ENCODE measurements around the gene MROH8. TPM values are rescaled to one million over a fixed set of nuclear protein-coding genes. Genes with fewer than 3 reads are reported as not detected.

MROH8 gene
- total and polyA plus RNA-seq, 8 donors: 1.1 to 6.9 (median 1.5) TPM

DNA sequence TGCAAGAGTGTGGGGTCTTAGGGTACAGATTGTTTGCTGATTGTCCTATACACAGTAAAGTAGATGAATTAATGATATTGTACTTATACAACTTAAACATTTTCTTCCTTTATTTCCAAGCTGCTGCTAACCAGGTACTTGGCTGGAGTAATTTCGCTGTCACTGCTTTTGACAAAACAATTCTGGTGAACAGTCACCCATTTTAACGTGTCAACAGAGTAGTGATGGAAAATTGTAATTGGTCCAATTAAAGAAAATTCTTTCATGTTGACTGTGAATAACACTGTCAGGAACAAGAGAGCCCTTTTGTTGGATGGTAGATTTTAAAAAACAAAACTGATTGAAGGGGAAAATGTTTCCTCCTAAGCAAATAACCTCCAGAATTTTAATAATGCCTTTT, 26.4 kb upstream of the MROH8 start:
- H3K27ac ChIP-seq: no peak overlapping the region
- FAIRE-seq: no peak
- H3K9me3 ChIP-seq: no peaks in the 10 kb centered on the region
- intact Hi-C loops (cut with DNase I): no loop called here
- no peaks in the 10 kb centered on the region for H3K27me3 ChIP-seq
- H3K36me3 ChIP-seq: peaks cover 0 to 44% (median 35%) of the 10 kb centered on the region in 3 donors
- no peak for DNase-seq
- H3K4me3 ChIP-seq: no peak overlapping the region
- TF ChIP-seq, protein P1, sequence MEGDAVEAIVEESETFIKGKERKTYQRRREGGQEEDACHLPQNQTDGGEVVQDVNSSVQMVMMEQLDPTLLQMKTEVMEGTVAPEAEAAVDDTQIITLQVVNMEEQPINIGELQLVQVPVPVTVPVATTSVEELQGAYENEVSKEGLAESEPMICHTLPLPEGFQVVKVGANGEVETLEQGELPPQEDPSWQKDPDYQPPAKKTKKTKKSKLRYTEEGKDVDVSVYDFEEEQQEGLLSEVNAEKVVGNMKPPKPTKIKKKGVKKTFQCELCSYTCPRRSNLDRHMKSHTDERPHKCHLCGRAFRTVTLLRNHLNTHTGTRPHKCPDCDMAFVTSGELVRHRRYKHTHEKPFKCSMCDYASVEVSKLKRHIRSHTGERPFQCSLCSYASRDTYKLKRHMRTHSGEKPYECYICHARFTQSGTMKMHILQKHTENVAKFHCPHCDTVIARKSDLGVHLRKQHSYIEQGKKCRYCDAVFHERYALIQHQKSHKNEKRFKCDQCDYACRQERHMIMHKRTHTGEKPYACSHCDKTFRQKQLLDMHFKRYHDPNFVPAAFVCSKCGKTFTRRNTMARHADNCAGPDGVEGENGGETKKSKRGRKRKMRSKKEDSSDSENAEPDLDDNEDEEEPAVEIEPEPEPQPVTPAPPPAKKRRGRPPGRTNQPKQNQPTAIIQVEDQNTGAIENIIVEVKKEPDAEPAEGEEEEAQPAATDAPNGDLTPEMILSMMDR (IDR thresholded peaks at IDR 0.05): no peak
- ATAC-seq: no peak
- peaks cover 3 to 18% (median 11%) of the 10 kb centered on the region in 3 donors for H3K4me1 ChIP-seq
- WGBS, 2 donors: 40 to 45% methylated on average over 2 of the region's 2 CpGs

DNA sequence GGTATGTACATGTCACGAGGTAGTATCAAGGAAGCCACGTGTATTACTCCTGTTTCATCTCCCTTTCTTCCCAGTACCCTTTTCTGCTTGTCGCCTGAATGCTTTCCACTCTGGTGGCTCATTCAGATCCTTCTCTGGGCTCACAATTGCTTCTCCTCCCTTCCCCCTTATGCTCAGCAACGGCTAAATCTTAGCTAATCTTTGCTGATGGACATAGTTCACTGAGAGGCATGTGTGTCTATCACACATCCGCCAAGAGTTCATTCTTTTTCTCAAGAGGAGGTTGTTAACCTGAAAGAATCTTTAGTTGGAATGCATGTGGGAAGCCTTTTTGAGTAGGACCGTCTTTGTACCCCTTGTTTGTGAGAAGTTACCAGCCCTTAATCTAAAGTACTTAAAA, 25.8 kb upstream of the MROH8 start:
- peaks cover 3 to 18% (median 11%) of the 10 kb centered on the region in 3 donors for H3K4me1 ChIP-seq
- intact Hi-C loops (cut with DNase I): no loop called here
- WGBS, 2 donors: 72 to 79% methylated on average over 6 of the region's 6 CpGs
- H3K36me3 ChIP-seq: peaks cover 0 to 51% (median 41%) of the 10 kb centered on the region in 3 donors
- TF ChIP-seq, protein P1 (IDR thresholded peaks at IDR 0.05): no peak
- FAIRE-seq (no peak), DNase-seq (no peak), ATAC-seq (no peak)
- H3K4me3 ChIP-seq: no peak overlapping the region
- H3K27ac ChIP-seq: no peak overlapping the region
- no peaks in the 10 kb centered on the region for H3K27me3 ChIP-seq
- H3K9me3 ChIP-seq: no peaks in the 10 kb centered on the region

DNA sequence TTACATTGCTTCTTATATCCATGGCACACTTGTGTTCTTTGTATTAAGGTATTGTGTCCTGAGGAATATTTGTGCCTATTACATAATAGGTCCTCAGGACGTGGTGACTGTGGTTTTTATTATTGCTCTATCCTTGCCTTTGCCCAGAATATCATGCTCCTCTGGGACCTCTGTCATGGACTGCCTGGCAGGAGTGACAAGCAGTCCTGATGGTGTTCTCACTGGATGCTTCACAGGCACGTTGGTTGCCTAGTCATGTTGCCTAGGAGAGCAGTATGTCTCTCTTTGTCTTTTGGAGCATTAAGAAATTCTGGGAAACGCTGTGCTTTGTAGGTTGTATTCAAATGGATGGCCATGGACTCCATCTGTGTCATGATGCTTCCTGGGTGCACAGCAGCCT, 24.7 kb upstream of the MROH8 start:
- H3K27me3 ChIP-seq: no peaks in the 10 kb centered on the region
- intact Hi-C loops (cut with DNase I): no loop called here
- no peak overlapping the region for H3K27ac ChIP-seq
- no peak for FAIRE-seq
- H3K36me3 ChIP-seq: peaks cover 0 to 61% (median 45%) of the 10 kb centered on the region in 3 donors
- no peak overlapping the region for H3K4me3 ChIP-seq
- 78% methylated on average over 3 of the region's 3 CpGs for WGBS, 2 donors
- no peaks in the 10 kb centered on the region for H3K9me3 ChIP-seq
- H3K4me1 ChIP-seq: peaks cover 0 to 8% (median under 1%) of the 10 kb centered on the region in 3 donors
- no peak for DNase-seq
- ATAC-seq: no peak
- TF ChIP-seq, protein P1 (IDR thresholded peaks at IDR 0.05): no peak

DNA sequence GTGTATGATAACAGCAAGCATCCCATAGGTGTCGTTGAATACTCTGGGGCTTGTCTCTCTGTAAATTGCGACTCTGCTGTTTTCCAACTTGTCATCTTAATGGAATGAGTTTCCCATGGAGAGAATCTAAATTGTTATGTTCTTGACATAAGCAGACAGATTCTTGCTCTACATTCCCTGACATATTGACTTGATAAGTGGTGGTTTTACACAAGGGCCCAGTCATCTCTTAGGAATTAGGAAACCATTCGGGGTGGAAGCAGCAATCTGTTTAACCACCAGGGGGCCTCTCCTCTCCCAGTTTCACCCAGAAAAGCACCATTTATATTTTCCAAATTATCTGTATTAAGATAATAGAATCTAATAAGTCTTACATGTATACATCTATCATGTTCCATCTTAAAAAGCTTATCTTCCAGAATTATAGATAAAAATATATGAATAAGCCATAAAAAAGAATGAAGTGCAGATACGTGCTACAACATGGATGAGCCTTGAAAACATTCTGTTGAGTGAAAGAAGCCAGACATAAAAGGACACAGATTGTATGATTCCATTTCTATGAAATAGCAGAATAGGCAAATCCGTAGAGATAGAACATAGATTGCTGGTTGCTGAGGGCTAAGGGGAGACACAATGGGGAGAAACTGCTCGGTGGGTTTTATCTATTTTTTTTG, 23.1 kb upstream of the MROH8 start:
- DNase-seq (peak in 1 of 6 donors; percentile 42), ATAC-seq (peak; percentile 49 to 87 (median 83)), FAIRE-seq (peak; percentile 70)
- Histone ChIP-seq H3K27me3 (no peaks in the 10 kb centered on the region), H3K27ac (peak overlapping the region in 1 of 4 donors; percentile 14), H3K9me3 (no peaks in the 10 kb centered on the region), H3K4me3 (no peak overlapping the region), H3K36me3 (peaks cover 0 to 63% (median 31%) of the 10 kb centered on the region in 3 donors), H3K4me1 (peaks cover 0 to 6% (median 0%) of the 10 kb centered on the region in 3 donors)
- intact Hi-C loops (cut with DNase I): no loop called here
- WGBS, 2 donors: 68 to 71% methylated on average over 6 of the region's 6 CpGs
- TF ChIP-seq, protein P1 (IDR thresholded peaks at IDR 0.05): peak; percentile 38 to 68 (median 62)

DNA sequence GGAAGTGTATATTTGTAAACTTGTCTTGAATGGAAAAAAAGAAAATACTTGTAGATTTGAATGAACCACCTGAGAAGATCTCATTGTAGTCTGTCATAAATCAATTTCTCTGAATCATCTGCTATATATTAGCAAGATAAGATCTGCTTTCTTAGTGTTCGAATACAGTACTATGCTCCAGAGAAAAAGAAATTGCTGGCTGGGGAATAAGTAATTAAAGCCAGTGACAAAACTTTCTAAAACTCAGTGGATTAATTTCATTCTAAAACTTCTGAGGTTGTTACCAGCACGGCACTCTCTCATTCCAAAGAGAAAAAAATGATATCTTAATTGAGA, 22.4 kb upstream of the MROH8 start:
- peak overlapping the region in 1 of 4 donors; percentile 14 for H3K27ac ChIP-seq
- peaks cover 0 to 4% (median 0%) of the 10 kb centered on the region in 3 donors for H3K4me1 ChIP-seq
- no peak overlapping the region for H3K4me3 ChIP-seq
- TF ChIP-seq, protein P1 (IDR thresholded peaks at IDR 0.05): no peak
- H3K9me3 ChIP-seq: no peaks in the 10 kb centered on the region
- 70 to 71% methylated on average over 2 of the region's 2 CpGs for WGBS, 2 donors
- FAIRE-seq: no peak
- ATAC-seq: no peak
- peaks cover 0 to 59% (median 28%) of the 10 kb centered on the region in 3 donors for H3K36me3 ChIP-seq
- DNase-seq: no peak
- no peaks in the 10 kb centered on the region for H3K27me3 ChIP-seq
- intact Hi-C loops (cut with DNase I): no loop called here

All from pancreas (tissue), 10 donors.